H9 (cell line): ENCODE measurements around the gene CDC20. TPM values are rescaled to one million over a fixed set of nuclear protein-coding genes. Genes with fewer than 3 reads are reported as not detected.

Source experiments
- DNase-seq: peaks from one replicate; pipeline ENCODE4 v3.0.0-alpha.2; 2017
- H2AFZ ChIP-seq: one replicate; pipeline ENCODE4 v1.6.1; 2013; ENCODE audit warnings: mild to moderate bottlenecking, low read length, control low read depth, moderate library complexity
- H2AK5ac ChIP-seq: 2 replicates; pipeline ENCODE4 v1.6.1; 2013; ENCODE audit warnings: low read length, control low read depth, mixed read lengths; ENCODE audit not compliant: insufficient read length
- H2BK120ac ChIP-seq: one replicate; pipeline ENCODE4 v1.6.1; 2013; ENCODE audit warnings: low read depth, mild to moderate bottlenecking, low read length, control low read depth, inconsistent platforms; ENCODE audit not compliant: poor library complexity, severe bottlenecking
- H2BK12ac ChIP-seq: 2 replicates; pipeline ENCODE4 v1.6.1; 2013; ENCODE audit warnings: low read length, control low read depth, mixed read lengths, low read depth; ENCODE audit not compliant: insufficient read length
- H2BK15ac ChIP-seq: 2 replicates; pipeline ENCODE4 v1.6.1; 2013; ENCODE audit warnings: low read depth, low read length, control low read depth
- H2BK20ac ChIP-seq: one replicate; pipeline ENCODE4 v1.6.1; 2013; ENCODE audit warnings: low read depth, mild to moderate bottlenecking, low read length, control low read depth, inconsistent platforms; ENCODE audit not compliant: poor library complexity, severe bottlenecking
- H2BK5ac ChIP-seq: 2 replicates; pipeline ENCODE4 v1.6.1; 2013; ENCODE audit warnings: low read length, control low read depth, mixed read lengths; ENCODE audit not compliant: insufficient read length
- H3K14ac ChIP-seq: 2 replicates; pipeline ENCODE4 v1.6.1; 2013; ENCODE audit warnings: low read length, control low read depth; ENCODE audit not compliant: insufficient read depth
- H3K18ac ChIP-seq: 2 replicates; pipeline ENCODE4 v1.6.1; 2013; ENCODE audit warnings: low read depth, mild to moderate bottlenecking, mixed read lengths, low read length, control low read depth; ENCODE audit not compliant: insufficient read length
- H3K23ac ChIP-seq: 2 replicates; pipeline ENCODE4 v1.6.1; 2013; ENCODE audit warnings: low read length, control low read depth, mixed read lengths, low read depth; ENCODE audit not compliant: insufficient read length
- H3K23me2 ChIP-seq: 2 replicates; pipeline ENCODE4 v1.6.1; 2013; ENCODE audit warnings: low read depth, mild to moderate bottlenecking, mixed read lengths, low read length, control low read depth; ENCODE audit not compliant: insufficient read length, poor library complexity, severe bottlenecking
- H3K27ac ChIP-seq: 2 replicates; pipeline ENCODE4 v1.5.1; 2013; ENCODE audit warnings: low read length, control low read depth, mixed read lengths, low read depth; ENCODE audit not compliant: insufficient read length
- H3K27me3 ChIP-seq: 2 replicates; pipeline ENCODE4 v1.6.1; 2013; ENCODE audit warnings: low read length, control low read depth, inconsistent platforms; ENCODE audit not compliant: insufficient read depth
- H3K4ac ChIP-seq: 2 replicates; pipeline ENCODE4 v1.6.1; 2013; ENCODE audit warnings: low read depth, mild to moderate bottlenecking, control low read depth, inconsistent platforms, low read length, moderate library complexity
- H3K4me1 ChIP-seq: 2 replicates; pipeline ENCODE4 v1.6.1; 2013; ENCODE audit warnings: low read length, control low read depth, inconsistent platforms; ENCODE audit not compliant: insufficient read depth
- H3K4me2 ChIP-seq: 2 replicates; pipeline ENCODE4 v1.6.1; 2013; ENCODE audit warnings: low read length, control low read depth, mixed read lengths; ENCODE audit not compliant: insufficient read length, insufficient read depth
- H3K56ac ChIP-seq: 2 replicates; pipeline ENCODE4 v1.6.1; 2013; ENCODE audit warnings: low read depth, mild to moderate bottlenecking, mixed read lengths, low read length, control low read depth; ENCODE audit not compliant: insufficient read length
- H3K79me1 ChIP-seq: 2 replicates; pipeline ENCODE4 v1.6.1; 2013; ENCODE audit warnings: low read depth, mild to moderate bottlenecking, moderate library complexity, low read length, control low read depth, inconsistent platforms; ENCODE audit not compliant: insufficient read depth, poor library complexity, severe bottlenecking
- H3K79me2 ChIP-seq: 2 replicates; pipeline ENCODE4 v1.6.1; 2013; ENCODE audit warnings: low read length, control low read depth, inconsistent platforms; ENCODE audit not compliant: insufficient read depth
- H3K9ac ChIP-seq: 2 replicates; pipeline ENCODE4 v1.6.1; 2013; ENCODE audit warnings: low read length, control low read depth, mixed read lengths; ENCODE audit not compliant: insufficient read length; ENCODE audit errors: extremely low read depth
- H3K9me3 ChIP-seq: one replicate; pipeline ENCODE4 v1.6.1; 2013; ENCODE audit warnings: low read depth, low read length, inconsistent platforms; ENCODE audit not compliant: control insufficient read depth
- H3T11ph ChIP-seq: one replicate; pipeline ENCODE4 v1.6.1; 2013; ENCODE audit warnings: mild to moderate bottlenecking, low read length, control low read depth, inconsistent platforms
- H4K20me1 ChIP-seq: one replicate; pipeline ENCODE4 v1.6.1; 2013; ENCODE audit not compliant: control insufficient read depth, insufficient read length, insufficient read depth
- H4K5ac ChIP-seq: 2 replicates; pipeline ENCODE4 v1.6.1; 2013; ENCODE audit warnings: low read depth, mild to moderate bottlenecking, mixed read lengths, low read length, control low read depth; ENCODE audit not compliant: insufficient read length
- H4K8ac ChIP-seq: replicated peaks from 2 replicates; pipeline ENCODE4 v1.6.1; 2013; ENCODE audit warnings: low read length, control low read depth, mixed read lengths, low read depth; ENCODE audit not compliant: insufficient read length
- H4K91ac ChIP-seq: 2 replicates; pipeline ENCODE4 v1.6.1; 2013; ENCODE audit warnings: low read depth, mild to moderate bottlenecking, moderate library complexity, mixed read lengths, low read length, control low read depth; ENCODE audit not compliant: insufficient read length
- H3K27ac Mint-ChIP-seq, 3 experiments: 2 replicates in 2 of 3; 3 replicates in 1 of 3; pipeline ENCODE4 v1.8.0; 2020 to 2021; ENCODE audit warnings: mixed read lengths in 3 of 3, mild to moderate bottlenecking in 1 of 3, moderate library complexity in 1 of 3
- H3K27me3 Mint-ChIP-seq: 2 replicates; pipeline ENCODE4 v1.8.0; 2021; ENCODE audit warnings: low read depth, mild to moderate bottlenecking, moderate library complexity, mixed read lengths
- H3K36me3 Mint-ChIP-seq, 3 experiments: 2 replicates in 2 of 3; 3 replicates in 1 of 3; pipeline ENCODE4 v1.8.0; 2020 to 2021; ENCODE audit warnings: low read depth in 3 of 3, mixed read lengths in 3 of 3; ENCODE audit not compliant: insufficient read depth in 1 of 3
- H3K4me1 Mint-ChIP-seq, 2 experiments: 2 replicates each; pipeline ENCODE4 v1.8.0; 2020; ENCODE audit warnings: mixed read lengths in 2 of 2
- H3K4me3 Mint-ChIP-seq, 2 experiments: 2 replicates in 1 of 2; 3 replicates in 1 of 2; pipeline ENCODE4 v1.8.0; 2020 to 2021; ENCODE audit warnings: mild to moderate bottlenecking in 2 of 2, mixed read lengths in 2 of 2, moderate library complexity in 1 of 2
- H3K9me3 Mint-ChIP-seq, 2 experiments: 2 replicates in 1 of 2; 3 replicates in 1 of 2; pipeline ENCODE4 v1.8.0; 2020; ENCODE audit warnings: mild to moderate bottlenecking in 2 of 2, mixed read lengths in 2 of 2, moderate library complexity in 1 of 2
- CTCF ChIP-seq: fragments of 200-600 bp; sonication (generic); conservative IDR thresholded peaks from 3 replicates; pipeline ENCODE4 v1.8.0; 2021; ENCODE audit warnings: antibody characterized with exemption, mild to moderate bottlenecking
- WGBS: extraction: QIAGEN DNeasy Blood & Tissue Kit; methylation state at CpG from one replicate; pipeline ENCODE4 v1.1.7; 2013; ENCODE audit warnings: missing lambda C conversion rate, low lambda C conversion rate, mixed read lengths; ENCODE audit not compliant: insufficient read length; ENCODE audit errors: extremely low coverage; 5-methylcytosine and 5-hydroxymethylcytosine counted together
- total RNA-seq: library from RNA; stranded (reverse); gene quantifications from 2 replicates; pipeline ENCODE4 v1.2.1, GENCODE V29; 2021

CDC20 gene
- total RNA-seq, 1 experiment from 2014 or later, result 246 TPM

GRCh38 chr1:43404353-43404752, 45.6 kb downstream of the CDC20 start:
- no peak overlapping the region for H3K4ac ChIP-seq
- H2BK12ac ChIP-seq, result no peak overlapping the region
- no peak for DNase-seq
- no peak overlapping the region for H3K9ac ChIP-seq
- H2BK5ac ChIP-seq, result no peak overlapping the region
- H4K5ac ChIP-seq, result no peak overlapping the region
- no peaks in the 10 kb centered on the region for H3K27me3 ChIP-seq
- H3T11ph ChIP-seq, result no peak overlapping the region
- no peak overlapping the region for H3K23ac ChIP-seq
- H2BK15ac ChIP-seq, result no peak overlapping the region
- no peak overlapping the region for H4K8ac ChIP-seq
- Mint-ChIP-seq H3K27ac (no peak overlapping the region), H3K27me3 (no peaks in the 10 kb centered on the region), H3K4me3 (no peak overlapping the region), H3K9me3 (no peaks in the 10 kb centered on the region), H3K4me1 (no peaks in the 10 kb centered on the region), H3K36me3 (peaks cover 4 to 43% (median 28%) of the 10 kb centered on the region in 3 experiments; a peak in 6 of 7 replicates)
- H3K23me2 ChIP-seq, result no peaks in the 10 kb centered on the region
- TF ChIP-seq CTCF, result no peak
- no peaks in the 10 kb centered on the region for H3K79me1 ChIP-seq
- no peaks in the 10 kb centered on the region; the same call in 1 of the 2 replicates for H3K79me2 ChIP-seq
- no peak overlapping the region for H2BK20ac ChIP-seq
- H3K9me3 ChIP-seq, result no peaks in the 10 kb centered on the region
- no CpG with 5 or more reads among the region's 6 CpGs for WGBS
- no peak overlapping the region for H2BK120ac ChIP-seq
- no peak overlapping the region for H3K27ac ChIP-seq
- H4K91ac ChIP-seq, result no peak overlapping the region
- no peak overlapping the region for H3K14ac ChIP-seq
- no peak overlapping the region for H3K56ac ChIP-seq
- H3K18ac ChIP-seq, result no peak overlapping the region
- H2AK5ac ChIP-seq, result no peak overlapping the region
- H4K20me1 ChIP-seq, result no peaks in the 10 kb centered on the region
- H3K4me1 ChIP-seq, result no peaks in the 10 kb centered on the region
- H3K4me2 ChIP-seq, result no peak overlapping the region
- H2AFZ ChIP-seq, result no peak overlapping the region
